Neural crest cell (in vitro differentiated cells): ENCODE data around the gene PLA2G6. TPM values are rescaled to one million over a fixed set of nuclear protein-coding genes. Genes with fewer than 3 reads are reported as not detected.
A peak's percentile ranks its signal among the peaks of the same experiment; 100 is the strongest.

Experiments
- DNase-seq: peaks from one replicate; pipeline ENCODE4 v3.0.0; 2021; ENCODE audit warnings: low read depth, mixed read lengths, low spot score
- H3K27ac Mint-ChIP-seq: one replicate; pipeline ENCODE4 v1.8.0; 2021; ENCODE audit warnings: mild to moderate bottlenecking, mixed read lengths; ENCODE audit not compliant: unreplicated experiment
- H3K27me3 Mint-ChIP-seq: 2 replicates; pipeline ENCODE4 v1.8.0; 2021; ENCODE audit warnings: low read depth, mild to moderate bottlenecking, mixed read lengths
- H3K36me3 Mint-ChIP-seq: 2 replicates; pipeline ENCODE4 v1.8.0; 2021; ENCODE audit warnings: low read depth, mild to moderate bottlenecking, mixed read lengths
- H3K4me1 Mint-ChIP-seq: 2 replicates; pipeline ENCODE4 v1.8.0; 2021; ENCODE audit warnings: mixed read lengths
- H3K4me3 Mint-ChIP-seq: one replicate; pipeline ENCODE4 v1.8.0; 2021; ENCODE audit warnings: mild to moderate bottlenecking, mixed read lengths
- H3K9me3 Mint-ChIP-seq: 2 replicates; pipeline ENCODE4 v1.8.0; 2021; ENCODE audit warnings: mixed read lengths
- CTCF ChIP-seq: fragments of 200-600 bp; sonication (generic); conservative IDR thresholded peaks from 2 replicates; pipeline ENCODE4 v1.5.0; 2021; ENCODE audit warnings: antibody characterized with exemption, mild to moderate bottlenecking
- total RNA-seq: library from RNA; stranded (reverse); gene quantifications from 2 replicates; pipeline ENCODE4 v1.2.1, GENCODE V29; 2021

PLA2G6 gene
- total RNA-seq, 1 donor from 2014 or later, result 11.0 TPM

GRCh38 chr22:38175206-38176118 is 6.2 kb downstream of the PLA2G6 start:
- Mint-ChIP-seq H3K4me3 (no peak overlapping the region), H3K4me1 (peaks cover 30% of the 10 kb centered on the region), H3K27me3 (no peaks in the 10 kb centered on the region), H3K36me3 (no peaks in the 10 kb centered on the region), H3K27ac (peak overlapping the region; percentile 29), H3K9me3 (no peaks in the 10 kb centered on the region)
- TF ChIP-seq CTCF, result no peak
- no peak for DNase-seq

- no peak for DNase-seq
- Mint-ChIP-seq H3K4me3 (no peak overlapping the region), H3K27ac (peak overlapping the region; percentile 44), H3K9me3 (no peaks in the 10 kb centered on the region), H3K4me1 (peaks cover 24% of the 10 kb centered on the region), H3K27me3 (no peaks in the 10 kb centered on the region), H3K36me3 (no peaks in the 10 kb centered on the region)
- no peak for TF ChIP-seq CTCF
These were observed 7.0 kb downstream of the PLA2G6 start for GRCh38 chr22:38174626-38175025.

GRCh38 chr22:38173641-38173906 is 8.1 kb downstream of the PLA2G6 start:
- Mint-ChIP-seq H3K27ac (no peak overlapping the region), H3K36me3 (no peaks in the 10 kb centered on the region)
- no peak for TF ChIP-seq CTCF

GRCh38 chr22:38172832-38173640 is 8.6 kb downstream of the PLA2G6 start:
- H3K27ac Mint-ChIP-seq, result peak overlapping the region; percentile 67
- DNase-seq, result no peak
- TF ChIP-seq CTCF, result no peak
- no peaks in the 10 kb centered on the region for H3K9me3 Mint-ChIP-seq
- H3K27me3 Mint-ChIP-seq, result no peaks in the 10 kb centered on the region
- no peak overlapping the region for H3K4me3 Mint-ChIP-seq
- peaks cover 14% of the 10 kb centered on the region for H3K4me1 Mint-ChIP-seq
- H3K36me3 Mint-ChIP-seq, result no peaks in the 10 kb centered on the region

More at GRCh38 chr22:38173641-38173906, 8.1 kb downstream of the PLA2G6 start:
- Mint-ChIP-seq H3K9me3 (no peaks in the 10 kb centered on the region), H3K4me1 (peaks cover 16% of the 10 kb centered on the region), H3K4me3 (no peak overlapping the region), H3K27me3 (no peaks in the 10 kb centered on the region)
- DNase-seq, result no peak

- Mint-ChIP-seq H3K27ac (no peak overlapping the region), H3K27me3 (no peaks in the 10 kb centered on the region), H3K4me1 (peaks cover 12% of the 10 kb centered on the region), H3K36me3 (peaks cover 2% of the 10 kb centered on the region), H3K4me3 (no peak overlapping the region), H3K9me3 (no peaks in the 10 kb centered on the region)
- no peak for DNase-seq
- no peak for TF ChIP-seq CTCF
These were observed 9.5 kb downstream of the PLA2G6 start for GRCh38 chr22:38171927-38172831.
